HG02571 (cell line): ENCODE measurements around the gene KCNF1.

Experiments used
- ATAC-seq: cut with Tn5 transposase; IDR thresholded peaks from one replicate; pipeline ENCODE4 v1.9.1; 2021; ENCODE audit warnings: mild to moderate bottlenecking, moderate library complexity; ENCODE audit not compliant: unreplicated experiment

KCNF1 gene

DNA sequence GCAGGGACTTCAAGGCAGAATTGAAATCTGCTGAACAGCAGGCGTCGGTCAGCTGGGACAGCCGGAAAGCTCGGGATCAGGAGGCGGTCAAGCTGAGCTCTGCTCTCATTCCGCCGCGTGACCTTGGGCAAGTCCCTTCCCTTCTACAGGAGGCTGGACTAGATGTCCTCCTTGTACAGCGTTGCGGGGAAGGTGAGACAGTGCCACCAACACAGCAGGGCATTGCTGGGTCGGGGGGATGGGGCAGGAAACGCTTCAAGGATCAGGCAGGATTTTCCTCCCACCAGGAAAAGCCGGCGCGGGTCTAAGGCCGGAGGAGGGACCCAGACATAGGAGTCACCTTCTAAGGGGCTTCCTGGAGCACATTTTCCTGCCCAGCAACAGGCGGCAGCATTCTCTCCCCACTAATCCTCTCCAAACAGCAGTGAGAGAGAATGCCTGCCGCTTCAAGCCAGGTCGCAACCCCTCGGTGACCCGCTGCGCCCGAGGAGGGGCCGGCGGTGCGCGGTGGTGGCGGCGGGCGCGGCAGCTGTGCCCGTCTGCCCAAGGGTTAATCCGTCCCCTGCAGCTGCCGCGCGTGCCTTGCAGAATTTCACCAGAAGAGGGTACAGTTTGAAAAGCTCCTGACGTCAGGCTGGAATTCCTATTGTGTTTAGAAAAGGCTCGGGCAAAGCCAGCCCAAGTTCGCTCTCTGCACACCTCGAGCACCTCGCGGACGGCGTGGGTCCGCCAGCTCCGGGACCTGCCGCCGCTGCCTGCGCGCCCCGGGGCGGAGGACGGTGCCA is at the start of gene KCNF1:
Gene KCNF1 (plus strand): TSS at position 644 of the 785 bp plus-strand sequence. CDS start 493 bp downstream, outside the sequence.
- no peak for ATAC-seq

DNA sequence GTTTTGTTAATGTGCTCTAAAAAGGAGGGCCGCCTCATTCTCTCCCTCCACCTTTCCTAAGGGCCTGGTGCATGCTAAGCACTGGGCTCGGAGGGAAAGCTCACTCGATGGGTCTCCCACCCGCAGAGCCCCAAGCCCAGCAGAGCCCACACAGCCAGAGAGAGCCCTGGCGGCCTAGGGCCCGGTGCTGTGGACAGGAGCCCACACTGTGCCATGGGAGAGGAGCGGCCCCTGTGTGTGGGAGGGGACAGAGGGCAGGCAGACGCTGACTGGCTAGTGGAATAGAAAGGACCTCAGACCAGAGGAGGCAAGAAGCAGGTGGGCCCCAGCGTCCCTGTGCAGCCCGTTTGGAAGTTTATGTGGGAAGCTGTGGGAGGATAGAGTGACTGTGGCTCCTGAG is 49.4 kb upstream of the KCNF1 start:
- ATAC-seq = no peak

DNA sequence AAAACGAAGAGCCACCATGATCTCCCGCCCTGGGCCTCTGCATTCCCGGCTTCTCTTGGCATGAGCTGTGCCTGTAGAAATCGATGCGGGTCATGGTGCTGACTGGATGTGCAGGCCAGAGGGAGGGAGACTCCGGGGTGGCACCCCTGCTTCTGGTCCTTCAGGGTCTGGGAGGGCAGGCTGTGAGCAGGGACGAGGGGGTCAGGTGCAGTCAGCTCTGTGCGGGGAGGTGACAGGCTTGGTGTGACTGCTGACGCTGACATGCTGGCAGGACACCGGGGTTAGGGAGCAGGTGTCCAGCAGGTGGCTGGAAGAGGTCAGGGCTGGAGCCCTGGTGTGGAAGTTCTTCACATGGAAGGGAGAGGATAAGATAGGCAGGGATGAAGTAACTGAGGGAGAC is 48.7 kb upstream of the KCNF1 start:
- ATAC-seq = no peak

DNA sequence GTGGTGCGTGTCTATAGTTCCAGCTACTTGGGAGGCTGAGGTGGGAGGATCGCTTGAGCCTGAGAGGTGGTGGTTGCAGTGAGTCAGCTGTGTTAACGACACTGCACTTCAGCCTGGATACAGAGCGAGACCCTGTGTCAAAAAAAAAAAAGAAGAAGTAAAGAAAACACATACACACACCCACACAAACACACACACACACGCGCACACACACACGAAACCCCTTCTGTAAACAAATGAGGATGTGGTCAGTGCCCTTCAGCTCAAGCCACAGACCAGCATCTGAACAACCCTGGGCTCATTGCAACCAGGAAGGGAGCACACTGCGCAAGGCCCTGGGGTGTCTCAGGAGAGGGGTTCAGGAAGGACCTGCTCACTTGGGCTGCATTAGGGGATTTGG is 47.9 kb upstream of the KCNF1 start:
- ATAC-seq = peak; percentile 43

DNA sequence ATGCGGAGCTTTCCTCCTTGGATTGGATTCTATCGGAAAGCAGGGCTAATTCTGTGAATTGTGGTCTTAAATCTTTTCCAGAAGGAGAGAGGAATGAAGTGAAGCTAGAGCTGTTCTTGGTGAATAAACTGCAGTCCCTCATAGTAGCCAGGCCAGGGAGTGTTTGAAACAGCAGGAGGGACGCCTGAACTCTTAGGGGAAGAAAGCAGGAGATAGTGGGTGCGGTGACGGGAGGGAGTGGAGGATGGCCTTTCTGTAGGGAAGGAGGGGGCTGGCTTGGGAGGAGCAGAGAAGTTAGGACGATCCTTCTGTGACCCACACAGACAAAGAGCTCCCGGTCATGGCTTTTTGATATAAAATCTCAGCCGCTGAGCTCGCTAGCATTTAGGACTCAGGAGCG is 47.5 kb upstream of the KCNF1 start:
- ATAC-seq = no peak

DNA sequence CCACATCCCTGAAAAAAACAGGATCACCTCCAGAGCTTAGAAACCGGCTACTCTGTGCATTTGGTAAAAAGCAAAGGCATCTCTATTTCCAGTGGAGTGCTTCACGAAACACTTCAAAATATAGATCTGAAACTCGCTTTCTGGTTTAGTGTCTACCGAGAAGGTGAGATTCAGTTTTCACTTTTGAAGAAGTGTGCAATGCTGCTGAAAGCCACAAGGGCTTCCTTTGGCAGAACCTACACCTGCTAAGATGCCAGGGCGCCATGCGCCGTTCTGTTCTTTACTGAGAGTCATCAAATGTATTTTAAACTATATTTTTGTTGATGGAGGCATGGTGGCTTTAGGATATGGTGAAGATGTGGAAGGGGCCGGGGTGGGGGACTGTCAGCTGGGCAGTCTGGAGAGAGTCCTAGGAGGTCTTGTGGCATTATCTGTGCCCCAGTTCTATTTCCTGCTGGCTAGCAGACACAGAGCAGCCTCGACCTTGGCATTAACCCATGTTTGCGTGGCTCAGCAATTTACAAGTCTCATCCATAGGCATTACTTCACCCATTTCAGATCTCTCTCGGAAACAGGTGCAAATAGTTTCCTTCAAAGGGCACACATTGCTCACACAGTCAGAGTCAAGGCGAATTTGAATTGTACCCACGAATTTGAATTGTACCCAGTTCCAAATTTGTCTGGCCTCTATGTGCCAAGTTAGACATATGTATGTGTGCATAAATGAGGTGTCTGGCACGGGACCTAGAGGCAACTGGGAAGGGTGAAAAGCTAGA is 46.7 kb upstream of the KCNF1 start:
- peak; percentile 96 for ATAC-seq

GRCh38 chr2:10865841-10866240 is 45.9 kb upstream of the KCNF1 start:
- no peak for ATAC-seq

DNA sequence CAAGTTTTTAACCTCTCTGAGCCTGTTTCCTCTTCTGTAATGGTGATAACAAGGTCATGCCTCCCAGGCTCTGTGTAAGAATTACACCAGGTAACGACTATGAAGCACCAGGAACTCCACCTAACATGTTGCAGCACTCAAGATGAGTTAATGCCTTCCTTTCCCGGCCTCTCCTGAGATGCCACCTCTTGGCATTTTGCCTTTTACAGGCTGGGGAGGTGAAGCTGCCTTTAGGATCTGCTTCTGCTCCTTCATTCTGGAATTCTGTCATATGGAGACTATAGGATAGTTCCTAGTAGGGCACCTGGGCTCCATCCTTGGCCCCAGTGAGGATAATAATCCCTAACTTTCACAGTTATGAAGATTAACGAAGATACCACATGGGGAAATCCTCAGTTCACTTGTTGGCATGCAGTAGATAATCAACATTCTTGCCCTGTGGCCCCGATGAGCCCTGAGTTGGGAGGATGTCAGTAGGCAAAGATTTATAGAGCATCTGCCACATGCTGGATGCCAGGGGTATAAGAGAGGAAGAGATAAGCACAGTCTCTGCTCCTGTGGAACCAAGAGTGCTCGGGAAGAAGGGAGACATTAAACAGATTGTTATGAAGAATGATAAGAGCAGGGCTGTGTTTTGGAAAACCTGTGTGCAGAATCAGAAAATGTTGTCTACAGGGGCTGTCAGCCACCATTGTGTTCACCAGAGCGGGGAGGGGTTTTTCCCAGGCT is 43.9 kb upstream of the KCNF1 start:
- ATAC-seq = no peak

- no peak for ATAC-seq
Measured at GRCh38 chr2:10868465-10869314, 43.0 kb upstream of the KCNF1 start.

DNA sequence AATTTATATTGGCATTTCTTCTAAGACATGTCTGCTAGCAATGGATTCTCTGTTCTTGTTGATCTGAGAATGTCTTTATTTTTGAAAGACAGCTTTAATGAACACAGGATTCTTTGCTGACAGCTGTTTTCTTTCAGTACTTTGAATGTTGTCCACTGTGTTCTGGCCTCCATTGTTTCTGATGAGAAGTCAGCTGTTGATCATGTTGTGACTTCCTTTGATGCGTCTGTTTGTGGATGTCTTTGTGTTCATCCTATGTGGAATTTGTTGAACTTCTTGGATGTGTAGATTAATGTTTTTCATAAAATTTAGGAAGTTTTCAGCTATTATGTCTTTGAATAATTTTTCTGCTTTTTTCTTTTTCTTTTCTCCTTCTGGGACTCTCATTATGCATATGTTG is 39.8 kb upstream of the KCNF1 start:
- no peak for ATAC-seq

- ATAC-seq = no peak
Measured at GRCh38 chr2:10873171-10873570, 38.6 kb upstream of the KCNF1 start.

DNA sequence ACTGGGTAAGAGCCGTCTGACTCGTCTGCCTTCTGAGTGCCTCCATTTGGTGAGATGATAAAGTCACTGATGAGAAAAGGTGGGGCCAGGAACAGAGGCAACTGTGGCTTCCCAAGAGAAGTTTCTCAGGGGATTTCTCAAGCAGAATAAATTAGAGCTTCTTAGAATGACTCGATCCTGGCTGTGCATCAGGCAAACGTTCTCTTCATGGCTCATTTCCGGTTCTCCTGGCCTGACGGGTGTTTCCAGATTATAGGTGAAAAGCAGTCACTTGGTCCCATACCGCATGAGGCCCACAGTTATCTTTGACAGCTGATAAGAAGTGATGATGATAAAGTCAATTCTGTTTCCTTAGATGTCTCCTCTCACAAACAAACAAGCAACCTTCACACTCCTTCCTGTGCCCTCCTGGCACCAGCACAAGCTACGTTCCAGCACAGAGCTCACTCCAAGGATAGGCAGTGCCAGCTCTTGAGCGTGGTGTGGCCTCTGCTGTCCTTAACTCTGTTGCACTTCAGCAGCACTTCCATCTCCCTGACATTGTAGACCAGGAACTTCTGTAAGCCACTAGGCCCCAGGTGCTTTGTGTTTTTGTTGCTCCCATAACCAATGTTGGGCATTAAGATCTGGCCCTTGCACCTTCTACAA is 37.8 kb upstream of the KCNF1 start:
- no peak for ATAC-seq

DNA sequence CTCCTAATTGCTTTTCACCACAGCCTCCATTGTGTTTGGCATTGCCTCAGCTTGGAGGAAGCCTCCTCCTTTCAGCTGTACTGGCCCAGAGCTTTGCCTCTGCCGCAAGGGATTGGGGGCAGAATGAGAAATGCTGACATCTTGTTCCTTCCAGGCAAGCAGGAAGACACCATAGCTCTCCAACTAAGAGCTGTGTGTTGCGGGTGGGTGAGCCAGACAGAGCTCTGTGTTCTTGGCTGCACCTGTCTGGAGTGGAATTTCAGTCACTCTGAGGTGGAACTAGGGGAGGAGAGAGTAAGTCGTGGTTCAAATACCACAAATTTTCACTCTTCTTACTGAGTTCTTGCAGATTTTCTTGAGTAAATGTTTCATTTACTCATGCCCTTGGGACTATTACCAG is 36.6 kb upstream of the KCNF1 start:
- no peak for ATAC-seq

- no peak for ATAC-seq
Measured at GRCh38 chr2:10876394-10876793, 35.3 kb upstream of the KCNF1 start.

DNA sequence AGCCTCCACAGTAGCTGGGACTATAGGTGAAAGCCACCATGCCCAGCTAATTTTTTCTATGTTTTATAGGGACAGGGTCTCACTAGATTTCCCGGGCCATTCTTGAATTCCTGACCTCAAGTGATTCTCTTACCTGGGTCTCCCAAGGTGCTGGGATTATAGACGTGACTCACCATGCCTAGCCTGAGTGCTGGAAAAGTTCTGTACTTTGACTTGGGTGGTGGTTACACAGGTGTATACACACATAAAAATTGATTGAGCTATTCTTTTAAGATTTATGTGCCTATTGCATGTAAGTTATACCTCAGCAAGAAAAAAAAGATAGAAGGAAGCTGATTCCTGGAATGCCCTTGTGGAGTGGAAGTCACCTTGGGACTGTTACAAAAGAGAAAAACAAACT is 34.8 kb upstream of the KCNF1 start:
- ATAC-seq = no peak

- ATAC-seq = no peak
Measured at GRCh38 chr2:10877651-10878111, 34.1 kb upstream of the KCNF1 start.

DNA sequence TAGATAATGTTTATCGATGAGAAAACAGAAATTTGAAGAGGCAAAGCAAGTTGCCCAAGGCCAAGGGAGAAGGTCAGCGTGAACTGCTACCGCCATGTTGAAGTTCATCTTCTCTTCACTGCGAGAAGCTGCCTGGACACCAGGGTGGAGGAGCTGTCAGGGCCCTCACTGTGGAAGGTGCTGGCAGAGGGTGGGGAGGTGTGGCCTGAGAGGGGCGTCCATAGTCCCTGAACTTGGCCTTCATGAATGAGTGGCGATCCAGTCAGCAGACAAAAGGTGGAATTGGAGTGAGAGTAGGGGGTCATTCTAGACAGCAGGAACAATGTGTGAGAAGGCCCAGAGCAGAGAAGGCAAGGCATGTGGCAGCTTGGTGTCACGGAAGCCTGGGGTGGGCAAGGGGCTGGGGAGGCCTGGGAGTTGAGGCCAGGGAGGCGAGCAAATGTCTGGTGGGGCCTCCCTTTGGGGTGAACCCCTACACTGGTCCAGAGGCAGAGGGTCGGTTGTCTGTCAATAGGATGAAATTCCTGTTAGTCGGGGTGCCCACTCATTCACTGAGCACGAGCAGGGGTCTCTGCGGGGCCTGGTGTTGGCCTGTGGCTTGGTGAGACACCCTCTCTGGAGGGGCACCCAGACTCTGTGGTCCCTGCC is 33.3 kb upstream of the KCNF1 start:
- ATAC-seq = no peak

DNA sequence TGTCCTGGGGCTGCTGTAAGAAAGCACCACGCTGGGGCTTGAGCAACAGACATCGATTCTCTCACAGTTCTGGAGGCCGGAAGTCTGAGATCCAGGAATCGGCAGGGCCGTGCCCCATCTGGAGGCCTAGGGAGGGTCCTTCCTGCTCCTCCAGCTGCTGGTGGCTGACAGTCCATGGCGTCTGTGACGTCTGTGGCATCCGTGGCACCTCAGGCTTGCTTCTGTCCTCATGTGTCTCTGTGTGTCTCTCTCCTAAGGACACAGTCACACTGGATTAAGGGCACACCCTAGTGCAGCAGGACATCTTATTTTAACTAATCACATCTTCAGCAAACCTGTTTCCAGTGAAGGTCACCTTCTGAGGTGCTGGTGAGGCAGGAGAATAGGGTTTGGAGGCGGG is 32.6 kb upstream of the KCNF1 start:
- no peak for ATAC-seq
